SU-DHL-6 (cell line): ENCODE measurements around the gene IQSEC2.

Experiments used
- H2AFZ ChIP-seq: fragments of 200-600 bp; sonication (generic); 2 replicates; pipeline ENCODE4 v1.6.1; 2014; ENCODE audit warnings: low read depth, mild to moderate bottlenecking, moderate library complexity, mixed read lengths, antibody characterized with exemption, low read length; ENCODE audit not compliant: severe bottlenecking
- H3F3A ChIP-seq: fragments of 200-600 bp; shearing (Covaris generic); 2 replicates; pipeline ENCODE4 v1.6.0; 2016; ENCODE audit warnings: antibody characterized with exemption, mild to moderate bottlenecking; ENCODE audit not compliant: insufficient read depth
- H3K27ac ChIP-seq: fragments of 200-600 bp; sonication (generic); 2 replicates; pipeline ENCODE4 v1.5.1; 2016; ENCODE audit warnings: low read depth, mild to moderate bottlenecking, low read length, moderate library complexity, mixed read lengths
- H3K27me3 ChIP-seq: fragments of 200-600 bp; sonication (generic), shearing (Covaris generic); 2 replicates; pipeline ENCODE4 v1.6.0; 2014; ENCODE audit warnings: mild to moderate bottlenecking, low read length
- H3K36me3 ChIP-seq: fragments of 200-600 bp; sonication (generic); 2 replicates; pipeline ENCODE4 v1.6.1; 2014; ENCODE audit warnings: mild to moderate bottlenecking, low read length, mixed read lengths
- H3K4me2 ChIP-seq: fragments of 300-600, 200-600 bp; shearing (Covaris generic), sonication (generic); 2 replicates; pipeline ENCODE4 v1.6.0; 2014; ENCODE audit warnings: low read length, low read depth, mild to moderate bottlenecking; ENCODE audit not compliant: poor library complexity, severe bottlenecking
- H3K4me3 ChIP-seq: fragments of 200-600 bp; sonication (generic); 2 replicates; pipeline ENCODE4 v1.5.1; 2014; ENCODE audit warnings: antibody characterized with exemption, low read length, mild to moderate bottlenecking, mixed read lengths; ENCODE audit not compliant: insufficient read depth, poor library complexity, severe bottlenecking
- H3K79me2 ChIP-seq: fragments of 200-600 bp; sonication (generic); 2 replicates; pipeline ENCODE4 v1.6.1; 2014; ENCODE audit warnings: mild to moderate bottlenecking, low read length, moderate library complexity; ENCODE audit not compliant: insufficient read depth
- H3K9ac ChIP-seq: fragments of 200-600 bp; sonication (generic); 2 replicates; pipeline ENCODE4 v1.7.0; 2014; ENCODE audit warnings: mild to moderate bottlenecking, low read length
- H3K9me2 ChIP-seq: fragments of 200-600 bp; sonication (generic); replicated peaks from 2 replicates; pipeline ENCODE4 v1.6.1; 2014; ENCODE audit warnings: low read length; ENCODE audit not compliant: insufficient read depth
- H3K9me3 ChIP-seq: fragments of 200-600 bp; sonication (generic); 2 replicates; pipeline ENCODE4 v1.6.1; 2014; ENCODE audit warnings: low read length, mixed read lengths; ENCODE audit not compliant: insufficient read depth
- H4K20me1 ChIP-seq: fragments of 200-600 bp; sonication (generic); 2 replicates; pipeline ENCODE4 v1.6.1; 2014; ENCODE audit warnings: low read depth, mild to moderate bottlenecking, antibody characterized with exemption, low read length, moderate library complexity, mixed read lengths
- CTCF ChIP-seq: fragments of 200-600 bp; sonication (generic); IDR thresholded peaks from one replicate; pipeline ENCODE4 v1.5.1; 2017; ENCODE audit warnings: antibody characterized with exemption, mild to moderate bottlenecking, low read length, moderate library complexity; ENCODE audit not compliant: insufficient read depth, poor library complexity, severe bottlenecking
- EZH2phosphoT487 ChIP-seq: fragments of 200-600 bp; sonication (generic), shearing (Covaris generic); conservative IDR thresholded peaks from 2 replicates; pipeline ENCODE4 v1.6.1; 2018; ENCODE audit warnings: mild to moderate bottlenecking, antibody characterized with exemption, low read length, moderate library complexity, mixed read lengths

IQSEC2 gene

GRCh38 chrX:53235566-53235965 is 45.8 kb downstream of the IQSEC2 start:
- Histone ChIP-seq H3F3A (no peaks in the 10 kb centered on the region), H3K4me3 (no peak overlapping the region), H3K27me3 (no peaks in the 10 kb centered on the region), H3K9ac (no peak overlapping the region), H3K27ac (no peak overlapping the region), H3K9me3 (no peaks in the 10 kb centered on the region), H3K79me2 (no peaks in the 10 kb centered on the region), H3K9me2 (no peaks in the 10 kb centered on the region), H2AFZ (no peak overlapping the region), H3K36me3 (no peaks in the 10 kb centered on the region), H3K4me2 (no peak overlapping the region), H4K20me1 (no peaks in the 10 kb centered on the region)
- TF ChIP-seq EZH2phosphoT487 (no peak), CTCF (no peak)

GRCh38 chrX:53234484-53234883 is 46.9 kb downstream of the IQSEC2 start:
- no peak for TF ChIP-seq EZH2phosphoT487
- no peak for TF ChIP-seq CTCF
- no peak overlapping the region for H3K27ac ChIP-seq
- H3K27me3 ChIP-seq, result no peaks in the 10 kb centered on the region
- no peak overlapping the region for H2AFZ ChIP-seq
- no peak overlapping the region for H3K9ac ChIP-seq
- no peak overlapping the region for H3K4me2 ChIP-seq
- H3K36me3 ChIP-seq, result no peaks in the 10 kb centered on the region
- H3K9me2 ChIP-seq, result no peaks in the 10 kb centered on the region
- H3F3A ChIP-seq, result no peaks in the 10 kb centered on the region
- H3K79me2 ChIP-seq, result no peaks in the 10 kb centered on the region
- H4K20me1 ChIP-seq, result no peaks in the 10 kb centered on the region
- no peaks in the 10 kb centered on the region for H3K9me3 ChIP-seq
- no peak overlapping the region for H3K4me3 ChIP-seq

GRCh38 chrX:53233536-53233935 is 47.8 kb downstream of the IQSEC2 start:
- H3K9ac ChIP-seq, result no peak overlapping the region
- no peaks in the 10 kb centered on the region for H3K27me3 ChIP-seq
- H3K79me2 ChIP-seq, result no peaks in the 10 kb centered on the region
- H3K4me3 ChIP-seq, result no peak overlapping the region
- no peaks in the 10 kb centered on the region for H3F3A ChIP-seq
- H3K9me3 ChIP-seq, result no peaks in the 10 kb centered on the region
- H3K36me3 ChIP-seq, result no peaks in the 10 kb centered on the region
- no peak overlapping the region for H2AFZ ChIP-seq
- no peaks in the 10 kb centered on the region for H3K9me2 ChIP-seq
- no peak overlapping the region for H3K4me2 ChIP-seq
- no peaks in the 10 kb centered on the region for H4K20me1 ChIP-seq
- no peak overlapping the region for H3K27ac ChIP-seq
- TF ChIP-seq CTCF (no peak), EZH2phosphoT487 (no peak)
